GM10248 (cell line): ENCODE results near the gene PAPPA2.

Source experiments
- CTCF ChIA-PET: fragments of 300-600 bp; sonication (Branson Sonifier 250); formaldehyde crosslinking; extraction: SDS; loops from one replicate; lab custom pipeline; 2021; ENCODE audit warnings: antibody characterized with exemption; lab: Yijun Ruan, JAX
- POLR2A ChIA-PET: fragments of 350-650 bp; sonication (Branson Sonifier 250); formaldehyde crosslinking; extraction: SDS; loops from one replicate; lab custom pipeline; 2020; ENCODE audit warnings: antibody characterized with exemption; lab: Yijun Ruan, JAX
- DNase-seq: peaks from one replicate; pipeline ENCODE4 v3.0.0; 2012; ENCODE audit errors: extremely low spot score
- TF ChIP-seq, protein P1 (sequence below): IDR thresholded peaks from 2 replicates; pipeline ENCODE4 v1.5.1; 2012; ENCODE audit warnings: mild to moderate bottlenecking, low read depth; ENCODE audit errors: extremely low read depth, missing control alignments, control extremely low read depth

PAPPA2 gene

GRCh38 chr1:176552999-176553398 is 90.0 kb downstream of the PAPPA2 start:
- TF ChIP-seq, protein P1, sequence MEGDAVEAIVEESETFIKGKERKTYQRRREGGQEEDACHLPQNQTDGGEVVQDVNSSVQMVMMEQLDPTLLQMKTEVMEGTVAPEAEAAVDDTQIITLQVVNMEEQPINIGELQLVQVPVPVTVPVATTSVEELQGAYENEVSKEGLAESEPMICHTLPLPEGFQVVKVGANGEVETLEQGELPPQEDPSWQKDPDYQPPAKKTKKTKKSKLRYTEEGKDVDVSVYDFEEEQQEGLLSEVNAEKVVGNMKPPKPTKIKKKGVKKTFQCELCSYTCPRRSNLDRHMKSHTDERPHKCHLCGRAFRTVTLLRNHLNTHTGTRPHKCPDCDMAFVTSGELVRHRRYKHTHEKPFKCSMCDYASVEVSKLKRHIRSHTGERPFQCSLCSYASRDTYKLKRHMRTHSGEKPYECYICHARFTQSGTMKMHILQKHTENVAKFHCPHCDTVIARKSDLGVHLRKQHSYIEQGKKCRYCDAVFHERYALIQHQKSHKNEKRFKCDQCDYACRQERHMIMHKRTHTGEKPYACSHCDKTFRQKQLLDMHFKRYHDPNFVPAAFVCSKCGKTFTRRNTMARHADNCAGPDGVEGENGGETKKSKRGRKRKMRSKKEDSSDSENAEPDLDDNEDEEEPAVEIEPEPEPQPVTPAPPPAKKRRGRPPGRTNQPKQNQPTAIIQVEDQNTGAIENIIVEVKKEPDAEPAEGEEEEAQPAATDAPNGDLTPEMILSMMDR: no peak
- POLR2A ChIA-PET: no interaction called here
- CTCF ChIA-PET: no interaction called here
- no peak for DNase-seq

- POLR2A ChIA-PET: no interaction called here
- TF ChIP-seq, protein P1: no peak
- CTCF ChIA-PET: interaction anchor here (1.0 kb wide), 1 partner anchor 139 kb away, joined by 3 read pairs; no protein-coding TSS in a partner anchor
- DNase-seq: no peak
These were observed 93.3 kb downstream of the PAPPA2 start for GRCh38 chr1:176556288-176556687.

DNA sequence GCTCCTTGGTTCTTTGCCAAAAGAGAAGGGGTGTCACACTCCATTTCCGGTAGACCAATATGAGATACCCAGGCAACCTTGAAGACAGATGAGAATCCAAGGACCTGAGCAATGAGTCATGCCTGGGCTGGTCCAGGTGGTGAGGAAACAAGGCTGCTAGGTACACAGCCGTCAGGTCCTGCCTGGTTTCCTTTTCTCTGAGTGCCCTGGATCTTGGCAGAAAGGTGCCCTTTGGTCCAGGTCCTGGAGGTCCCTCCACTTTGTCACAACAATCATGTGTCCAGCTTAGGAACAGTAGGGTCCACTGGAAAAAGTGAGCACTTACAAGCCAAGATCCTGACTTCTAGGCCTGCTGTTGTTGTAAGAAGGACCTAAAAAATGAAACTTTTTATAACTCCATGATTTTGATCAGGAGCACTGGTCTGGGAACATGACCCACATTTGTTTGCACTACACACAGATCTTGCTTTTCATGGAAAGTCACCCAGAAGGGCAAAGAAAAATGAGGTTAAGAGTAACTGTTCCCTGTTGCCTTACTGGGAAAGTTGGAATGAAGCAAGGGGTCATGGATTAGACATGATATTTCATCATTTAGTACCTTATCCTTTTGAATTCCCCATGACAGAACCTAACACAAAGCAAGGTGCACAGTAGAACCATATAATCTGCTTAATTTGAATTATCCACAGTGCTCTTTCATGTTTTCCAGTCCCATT is 94.7 kb downstream of the PAPPA2 start:
- CTCF ChIA-PET: interaction anchor here (3.2 to 5.5 kb wide), 3 partner anchors 7 to 285 kb away, joined by 15 to 42 read pairs (median 35); no protein-coding TSS in a partner anchor
- TF ChIP-seq, protein P1: no peak
- POLR2A ChIA-PET: no interaction called here
- no peak for DNase-seq

DNA sequence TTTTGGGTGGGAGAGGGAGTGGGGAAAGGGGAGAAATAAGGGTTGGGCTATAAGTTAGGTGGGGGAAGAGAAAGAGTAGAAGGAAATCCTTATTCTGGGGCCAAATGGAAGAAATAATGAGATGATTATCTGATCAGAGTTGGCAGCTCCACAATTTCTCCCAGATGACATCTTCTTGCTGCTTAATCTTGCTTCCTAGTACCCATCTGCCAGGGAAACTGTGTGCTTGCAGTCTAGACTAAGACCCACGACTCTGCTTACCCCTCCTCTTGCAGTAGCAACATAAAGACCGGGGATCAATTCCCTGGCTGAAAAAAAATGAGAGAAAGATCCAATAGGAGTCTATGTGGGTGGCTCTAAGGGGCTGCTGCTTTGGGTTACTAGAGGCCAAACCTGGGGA is 95.6 kb downstream of the PAPPA2 start:
- ChIA-PET CTCF (interaction anchor here (1.1 to 5.5 kb wide), 6 partner anchors 8 to 288 kb away, joined by 4 to 42 read pairs (median 20); no protein-coding TSS in a partner anchor), POLR2A (no interaction called here)
- no peak for DNase-seq
- TF ChIP-seq, protein P1: no peak

- DNase-seq: no peak
- TF ChIP-seq, protein P1: no peak
- POLR2A ChIA-PET: no interaction called here
- CTCF ChIA-PET: interaction anchor here (0.9 to 5.5 kb wide), 24 partner anchors 9 to 339 kb away, joined by 3 to 42 read pairs (median 5); no protein-coding TSS in a partner anchor
These were observed 96.5 kb downstream of the PAPPA2 start for GRCh38 chr1:176559474-176559873.

DNA sequence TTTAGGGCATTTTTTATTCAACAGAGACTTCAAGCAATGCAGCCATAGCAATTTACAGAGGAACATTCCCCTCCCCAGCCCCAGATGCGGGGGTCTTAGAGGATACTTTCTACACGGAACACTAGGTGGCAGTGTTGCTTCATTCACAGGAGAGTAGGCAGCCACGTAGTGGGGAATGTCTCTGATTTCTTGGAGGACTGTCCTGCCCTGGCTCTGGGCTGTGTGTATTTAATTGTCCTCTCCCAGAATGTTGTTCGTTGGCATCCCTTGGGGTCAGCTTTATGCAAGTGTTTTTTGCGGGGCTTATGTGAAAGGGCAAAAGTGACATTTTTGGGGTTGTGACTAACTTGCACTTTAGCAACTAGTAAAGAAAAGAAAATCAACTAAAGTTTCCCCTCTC is 96.9 kb downstream of the PAPPA2 start:
- POLR2A ChIA-PET: no interaction called here
- CTCF ChIA-PET: interaction anchor here (0.9 to 5.5 kb wide), 34 partner anchors 8 to 1383 kb away, joined by 3 to 42 read pairs (median 4); no protein-coding TSS in a partner anchor
- DNase-seq: peak; percentile 57
- TF ChIP-seq, protein P1: peak; percentile 72
